Measurements from ENCODE around the gene SV2B.

SV2B gene

DNA sequence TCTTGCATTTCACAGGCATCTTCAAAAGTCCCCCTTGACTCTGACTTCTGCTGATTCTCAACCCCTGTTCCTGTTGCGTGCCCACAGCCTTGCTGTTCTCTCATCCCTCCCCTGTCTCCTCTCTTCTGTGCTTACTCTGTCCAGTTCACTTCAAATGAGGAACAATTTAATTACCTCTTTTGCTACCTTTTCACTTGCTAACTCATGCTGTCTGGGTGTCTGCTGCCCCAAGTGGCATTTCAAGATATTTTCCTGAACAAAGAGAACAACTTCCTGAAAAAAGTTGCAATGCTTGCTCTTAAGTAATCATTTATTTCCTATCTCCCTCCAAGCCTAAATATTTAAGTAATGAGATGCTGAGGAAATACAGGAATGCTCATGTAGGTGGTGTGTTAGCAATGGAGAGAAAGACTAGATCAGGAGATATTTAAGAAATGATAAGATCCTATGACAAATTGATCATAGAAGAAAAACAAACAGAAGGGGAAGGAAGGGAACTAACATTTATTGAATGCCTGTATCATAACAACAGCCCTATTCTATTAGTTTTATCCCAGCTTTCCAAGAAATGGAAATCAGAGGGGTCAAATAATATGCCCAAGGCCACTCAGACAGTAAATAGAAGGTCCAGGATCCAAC lies 42.2 kb downstream of the SV2B start:
- no peak for DNase-seq

DNA sequence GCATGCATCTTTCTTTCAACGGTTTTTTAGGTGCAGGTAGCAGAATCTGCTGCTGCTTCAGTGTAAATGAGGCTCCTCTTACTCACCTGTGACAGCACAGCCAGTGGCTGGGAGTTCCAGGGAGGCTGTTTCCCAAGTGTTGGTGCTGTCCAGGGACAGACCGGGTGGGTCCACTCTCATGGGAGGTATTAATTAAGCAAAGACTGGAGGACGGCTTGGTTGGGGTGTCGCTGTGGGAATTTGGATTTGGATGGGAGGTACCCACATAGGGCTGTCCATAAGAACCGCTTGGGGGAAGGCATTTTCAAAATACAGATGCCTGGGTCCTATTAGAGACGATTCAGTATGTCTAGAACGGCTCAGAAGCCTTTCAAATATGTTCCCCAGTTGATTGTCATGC lies 42.9 kb downstream of the SV2B start:
- no peak for DNase-seq

DNA sequence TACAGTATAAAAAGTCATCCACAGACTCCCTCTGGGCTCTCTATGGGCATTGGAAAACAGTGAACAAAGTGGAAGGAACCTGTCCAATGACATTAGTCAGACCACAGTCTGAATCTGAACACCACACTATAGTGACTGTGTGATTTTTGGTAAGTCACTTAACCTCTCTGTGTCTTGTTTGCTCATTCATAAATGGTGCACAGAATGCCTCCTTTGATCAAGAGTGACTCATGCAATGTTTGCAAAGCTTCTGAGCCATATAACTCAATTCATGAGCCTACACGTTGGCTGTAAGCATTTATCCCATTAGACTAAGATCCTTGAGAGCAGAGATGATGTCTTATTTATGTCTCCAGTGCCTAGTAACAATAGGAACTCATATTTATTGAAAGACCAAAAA lies 46.7 kb downstream of the SV2B start:
- no peak for DNase-seq

GRCh38 chr15:91148243-91148642 lies 48.2 kb downstream of the SV2B start:
- DNase-seq = no peak

- no peak for DNase-seq
Observed at GRCh38 chr15:91150502-91151160, 50.6 kb downstream of the SV2B start.

DNA sequence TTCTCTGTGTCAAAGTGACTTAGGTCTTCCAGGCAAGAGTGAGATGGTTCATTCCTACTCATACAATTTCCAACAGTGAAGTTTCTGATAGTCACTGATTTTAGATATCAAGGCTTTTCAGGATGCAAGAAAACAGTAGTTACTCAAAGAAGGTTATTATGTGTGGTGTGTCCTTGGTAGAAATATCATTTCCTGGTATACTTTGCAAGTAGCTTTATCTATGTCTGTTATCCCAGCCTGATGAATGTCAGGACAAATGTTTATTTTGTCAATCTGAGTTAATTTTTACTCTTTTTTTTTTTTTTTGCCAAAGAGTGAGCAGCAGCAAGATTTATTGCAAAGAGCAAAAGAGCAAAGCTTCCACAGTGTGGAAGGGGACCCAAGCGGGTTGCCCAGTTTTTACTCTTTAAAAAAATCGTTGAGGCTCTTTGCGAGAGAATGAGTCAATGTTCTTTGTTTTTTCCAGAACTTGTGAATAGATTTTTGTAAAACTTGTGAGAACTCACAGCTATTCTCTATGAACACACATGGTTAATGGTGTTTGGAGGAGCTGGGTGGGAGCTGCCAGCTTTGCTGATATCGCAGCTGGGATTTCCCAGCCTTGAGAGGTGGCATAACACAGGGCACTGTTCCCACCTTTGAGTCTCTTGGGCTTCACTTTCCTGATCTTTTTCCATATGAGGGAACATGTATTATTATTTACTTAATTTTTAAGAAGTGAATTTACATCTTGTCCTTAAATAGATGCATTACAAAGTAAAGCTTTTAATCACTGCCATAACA lies 51.9 kb downstream of the SV2B start:
- no peak for DNase-seq

GRCh38 chr15:91152896-91153581 lies 53.0 kb downstream of the SV2B start:
- no peak for DNase-seq

DNA sequence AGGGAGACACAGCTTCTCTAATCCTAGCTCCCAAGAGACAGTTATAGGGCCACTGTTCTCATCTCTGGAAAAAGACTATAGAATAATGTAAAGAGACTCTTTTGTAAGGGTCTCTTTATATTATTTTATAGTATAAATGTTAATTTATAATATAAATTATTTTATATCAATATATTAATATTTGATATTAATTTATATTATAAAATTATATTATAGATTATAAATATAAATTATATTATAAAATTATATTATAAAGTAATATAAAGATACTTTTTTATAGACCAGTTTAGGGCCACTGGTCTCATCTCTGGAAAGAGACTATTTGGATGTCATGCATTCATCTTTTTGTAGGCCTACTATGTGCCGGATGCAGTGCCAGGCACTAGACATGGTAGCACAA lies 53.9 kb downstream of the SV2B start:
- no peak for DNase-seq

- DNase-seq = no peak
Observed at GRCh38 chr15:91156175-91156726, 56.2 kb downstream of the SV2B start.

- DNase-seq = no peak
Observed at GRCh38 chr15:91158415-91159394, 58.6 kb downstream of the SV2B start.

- no peak for DNase-seq
Observed at GRCh38 chr15:91165850-91166249, 65.8 kb downstream of the SV2B start.

GRCh38 chr15:91168457-91168856 lies 68.4 kb downstream of the SV2B start:
- no peak for DNase-seq

DNA sequence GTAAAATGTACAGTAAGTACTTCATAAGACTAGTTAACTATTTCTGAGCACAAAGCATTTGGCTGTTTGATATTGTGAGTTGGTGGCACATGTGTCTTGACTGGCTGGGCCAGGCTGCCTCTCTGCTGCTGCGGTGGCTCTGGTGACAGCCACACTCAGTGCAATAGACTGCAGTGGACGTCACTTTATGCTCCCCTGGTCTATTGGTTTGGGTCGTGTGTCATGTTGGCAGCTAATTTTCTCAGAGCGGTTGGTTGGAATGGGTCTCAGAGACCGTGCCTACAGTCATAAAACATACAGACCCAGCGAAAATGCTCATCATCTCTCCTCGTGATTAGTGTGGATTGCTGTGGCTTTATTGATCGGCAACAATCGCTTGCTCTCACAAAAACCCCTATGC lies 71.3 kb downstream of the SV2B start:
- no peak for DNase-seq

GRCh38 chr15:91182101-91182500 lies 82.0 kb downstream of the SV2B start:
- no peak for DNase-seq

DNA sequence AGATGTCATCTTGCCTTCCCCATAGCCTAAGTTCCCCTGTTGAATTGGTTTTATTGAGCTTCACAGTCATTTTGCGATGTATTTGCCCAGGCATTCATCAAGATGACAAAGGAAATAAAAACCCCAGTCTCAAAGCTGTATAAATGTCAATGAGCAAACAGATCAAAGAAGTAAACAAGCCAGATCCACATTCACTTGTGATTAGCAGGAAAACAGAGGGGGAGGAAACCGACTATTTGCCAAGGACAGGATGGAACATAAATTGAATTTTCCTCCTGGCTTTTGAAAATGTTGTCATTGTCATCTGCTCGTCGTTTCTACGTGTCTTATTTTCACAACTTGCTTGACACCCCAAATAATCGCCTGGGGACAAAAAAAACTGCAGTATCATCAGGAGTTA lies 83.5 kb downstream of the SV2B start:
- no peak for DNase-seq

- DNase-seq = no peak
Observed at GRCh38 chr15:91184441-91184840, 84.4 kb downstream of the SV2B start.

GRCh38 chr15:91186904-91187656 lies 87.0 kb downstream of the SV2B start:
- DNase-seq = no peak

GRCh38 chr15:91192285-91192684 lies 92.2 kb downstream of the SV2B start:
- no peak for DNase-seq

DNA sequence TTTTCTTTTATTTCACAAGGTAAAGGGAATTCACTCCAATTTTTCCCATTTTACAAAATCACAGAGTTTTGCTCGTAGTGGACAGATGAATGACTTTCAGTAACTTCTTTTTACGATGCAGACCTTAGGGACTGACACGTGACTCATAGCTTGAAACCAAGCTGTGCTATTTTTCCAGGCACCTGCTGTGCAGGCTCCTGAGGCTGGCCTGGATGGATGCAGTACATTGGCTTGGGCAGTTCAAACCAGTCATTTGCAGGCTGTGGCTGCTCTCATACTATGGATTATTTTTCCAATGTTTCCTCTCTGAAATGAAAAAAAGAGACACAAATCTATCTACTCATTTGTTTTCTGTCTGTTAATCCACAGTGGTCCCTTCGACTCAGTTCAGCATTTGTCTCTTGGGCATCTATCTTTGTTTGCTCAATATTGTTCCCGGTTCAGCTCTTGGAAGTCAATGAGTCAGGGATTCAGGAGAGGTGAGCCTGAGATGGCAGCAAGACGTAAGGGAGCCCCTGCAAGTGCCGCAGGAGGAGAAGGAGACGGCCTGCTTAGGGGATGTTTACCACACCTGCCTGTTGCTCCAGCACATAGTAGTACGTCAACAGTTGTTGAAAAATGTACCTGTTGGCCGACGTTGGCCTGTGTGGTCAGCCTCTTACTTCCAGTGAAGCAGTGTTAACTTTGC lies 92.8 kb downstream of the SV2B start:
- no peak for DNase-seq

GRCh38 chr15:91193378-91193720 lies 93.3 kb downstream of the SV2B start:
- DNase-seq = no peak

GRCh38 chr15:91196127-91196526 lies 96.1 kb downstream of the SV2B start:
- no peak for DNase-seq

Data from NCI-H510A (cell line).